Hippocampal formation (tissue), 2 donors: ENCODE measurements around the gene CIPC.

ENCODE experiments used
- DNase-seq, 2 donors: peaks; one replicate each; lab custom pipeline; 2025; lab: John Stamatoyannopoulos, UW

CIPC gene

DNA sequence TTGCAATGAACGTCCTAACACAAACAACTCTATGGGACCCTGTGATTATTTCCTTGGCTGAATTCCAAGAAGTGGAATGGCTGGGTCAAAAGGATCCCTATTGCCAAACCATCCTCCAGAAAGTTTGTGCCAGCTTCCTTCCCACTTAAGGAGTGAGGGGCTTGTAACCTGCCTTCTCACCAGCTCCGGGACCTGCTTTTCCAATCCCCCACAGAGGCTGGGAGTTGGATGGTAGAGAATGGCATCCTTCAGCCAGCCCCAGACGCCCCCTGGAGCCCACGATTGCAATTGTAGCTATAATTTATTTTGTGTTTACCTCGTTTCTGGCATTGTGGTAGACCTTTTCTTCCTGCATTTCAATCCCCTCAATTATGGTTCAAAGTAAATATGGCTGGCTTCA lies 53.2 kb downstream of the CIPC start:
- DNase-seq: peak in 1 of 2 donors; percentile 48

DNA sequence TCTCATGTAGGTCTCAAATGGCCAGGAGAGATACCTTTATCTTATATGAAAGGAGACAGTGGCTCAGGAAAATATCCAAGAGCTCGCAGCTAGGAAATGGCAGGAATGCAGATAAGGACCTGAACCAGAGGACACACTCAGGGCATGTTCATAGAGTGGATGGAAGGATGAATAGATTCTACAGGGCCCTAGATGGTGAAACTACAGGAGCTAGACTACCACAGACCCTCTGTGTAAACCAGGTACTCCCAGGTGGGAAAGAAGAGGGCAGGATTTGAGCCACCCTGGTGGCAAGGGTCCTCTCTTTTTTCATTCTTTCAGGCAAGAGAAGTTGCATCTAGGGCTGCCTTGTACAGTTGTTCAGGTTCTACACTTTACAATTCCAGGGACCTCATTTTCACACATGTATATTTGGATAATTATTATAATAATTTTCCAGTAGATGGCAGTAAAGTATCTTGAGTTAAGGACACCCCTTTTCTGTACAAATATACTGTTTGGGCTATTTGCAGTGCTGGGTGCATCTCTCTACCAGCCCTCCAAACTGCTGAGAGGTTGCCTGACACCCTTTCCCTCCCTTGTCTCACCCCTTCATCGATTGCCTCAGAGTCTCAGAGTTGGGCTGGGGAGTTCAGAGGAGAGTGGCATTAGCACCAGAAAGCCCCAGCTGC lies 54.0 kb downstream of the CIPC start:
- DNase-seq: peak in 1 of 2 donors; percentile 67

DNA sequence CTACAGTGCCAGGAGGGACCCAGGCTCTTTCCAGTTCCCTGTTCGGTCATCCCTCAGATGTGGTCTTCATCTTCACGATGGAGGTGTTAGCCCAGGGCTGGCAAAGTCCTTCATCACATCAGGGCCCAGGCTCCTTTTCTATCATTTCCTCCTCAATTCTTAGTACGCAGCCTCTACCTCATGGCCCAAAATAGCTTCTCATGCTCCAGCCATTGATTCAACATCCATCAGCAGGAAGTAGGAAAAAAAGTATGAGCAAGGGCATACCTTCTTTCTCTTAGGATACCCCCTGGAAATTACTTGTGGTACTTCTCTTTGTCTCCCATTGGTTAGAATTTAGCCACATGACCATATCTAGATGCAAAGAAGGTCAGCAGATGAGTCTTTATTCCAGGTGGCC lies 55.7 kb downstream of the CIPC start:
- DNase-seq: no peak

DNA sequence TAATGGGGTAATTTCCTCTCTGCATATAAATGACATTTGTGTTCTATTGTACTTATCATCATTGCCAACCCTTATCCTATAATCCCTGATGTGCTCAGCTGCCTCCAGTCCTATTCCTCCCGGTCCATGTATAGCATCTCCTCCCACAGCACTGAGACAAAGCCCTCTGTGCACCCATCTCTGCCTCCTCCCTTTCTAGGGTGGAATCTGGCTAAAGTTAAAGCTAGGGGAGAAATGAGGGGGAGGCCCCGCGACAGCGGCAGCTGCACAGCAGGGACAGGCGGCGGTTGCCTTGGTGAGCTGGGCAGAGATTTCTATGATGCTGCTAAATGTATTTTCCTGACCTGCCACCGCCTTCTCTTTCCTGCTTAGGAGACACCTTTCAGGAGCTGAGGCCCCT lies 56.4 kb downstream of the CIPC start:
- peak in 1 of 2 donors; percentile 18 for DNase-seq

DNA sequence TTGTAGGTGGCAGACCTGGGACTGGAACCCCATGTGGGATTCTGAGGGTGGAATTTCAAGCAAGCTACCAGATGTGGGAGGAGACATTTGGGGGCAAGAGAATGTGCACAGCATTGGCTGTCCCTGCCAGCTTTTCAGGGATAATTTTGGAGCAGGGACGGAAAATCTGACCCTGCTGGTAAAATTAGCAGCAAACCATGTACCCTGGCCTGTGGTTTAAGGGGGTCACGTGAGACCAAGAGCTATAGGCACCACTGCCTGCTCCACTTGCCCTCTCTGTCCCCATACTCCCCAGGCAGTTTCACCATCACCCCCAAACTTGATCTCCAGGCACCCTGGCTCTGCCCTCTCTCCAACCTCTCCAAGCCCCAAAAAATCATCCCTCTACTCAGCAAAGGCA lies 57.0 kb downstream of the CIPC start:
- DNase-seq: no peak

DNA sequence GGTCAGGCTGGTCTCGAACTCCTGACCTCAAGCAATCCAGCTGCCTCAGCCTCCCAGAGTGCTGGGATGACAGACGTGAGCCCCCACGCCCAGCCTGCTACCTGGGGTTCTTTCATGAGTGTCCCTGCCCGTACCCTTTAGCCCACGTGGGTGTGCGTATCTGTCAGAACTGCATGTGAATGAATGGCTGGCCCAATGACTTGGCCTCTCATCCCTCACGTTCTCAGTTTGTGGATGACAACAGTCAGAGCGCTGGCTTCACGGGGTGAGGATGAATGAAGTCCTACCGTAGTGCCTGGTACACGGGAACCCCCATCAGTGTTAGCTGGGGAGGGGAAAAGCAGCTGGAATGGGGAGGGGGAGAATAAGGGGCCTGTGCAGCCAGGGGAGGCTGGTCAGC lies 59.7 kb downstream of the CIPC start:
- no peak for DNase-seq

DNA sequence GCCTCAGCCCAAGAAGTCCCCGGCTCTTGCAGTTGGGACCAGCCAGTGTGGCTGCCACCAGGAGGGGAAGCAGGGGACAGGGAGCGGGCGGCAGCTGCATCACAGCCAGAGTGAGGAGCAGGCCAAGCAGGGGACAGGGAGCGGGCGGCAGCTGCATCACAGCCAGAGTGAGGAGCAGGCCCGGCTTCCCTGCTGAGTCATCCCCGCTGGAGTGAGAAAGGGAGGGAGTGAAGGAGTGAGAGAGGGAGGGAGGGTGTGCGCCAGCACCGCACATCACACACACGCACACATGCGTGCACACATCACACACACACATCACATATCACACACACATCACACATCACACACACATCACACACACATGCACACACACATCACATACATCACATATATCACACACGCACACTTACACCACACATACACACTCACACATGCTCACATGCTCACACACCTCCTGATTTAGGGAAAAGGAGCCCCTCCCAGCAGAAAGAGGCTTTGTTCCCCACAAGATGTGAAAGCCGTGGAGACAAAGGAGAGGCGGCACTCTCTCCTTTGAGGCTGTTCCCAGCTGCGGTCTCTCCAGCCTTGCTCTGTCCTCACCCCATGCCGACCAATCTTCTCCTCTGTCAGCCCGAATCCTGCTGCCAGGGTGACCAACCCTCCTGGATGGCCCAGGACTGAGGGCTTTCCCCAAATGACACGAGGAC lies 60.3 kb downstream of the CIPC start:
- peak; percentile 75 to 77 for DNase-seq

DNA sequence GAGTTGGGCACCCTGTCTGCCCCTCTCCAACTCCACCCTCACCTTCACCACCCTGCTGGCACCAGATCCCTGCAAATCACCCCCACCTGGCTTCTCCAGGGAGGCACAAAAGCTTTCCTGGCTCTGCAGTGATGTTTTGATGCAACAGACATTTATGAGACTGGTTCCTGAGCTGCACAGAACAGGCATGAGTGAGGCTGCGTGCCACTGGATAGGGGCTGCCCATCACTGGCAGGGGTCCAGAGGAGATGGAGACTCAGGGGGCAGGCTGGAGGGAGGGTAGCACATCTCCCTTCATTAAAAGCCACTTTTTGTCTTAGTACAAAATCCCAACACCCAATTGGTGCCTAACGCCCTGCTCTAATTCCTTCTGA lies 60.8 kb downstream of the CIPC start:
- no peak for DNase-seq

DNA sequence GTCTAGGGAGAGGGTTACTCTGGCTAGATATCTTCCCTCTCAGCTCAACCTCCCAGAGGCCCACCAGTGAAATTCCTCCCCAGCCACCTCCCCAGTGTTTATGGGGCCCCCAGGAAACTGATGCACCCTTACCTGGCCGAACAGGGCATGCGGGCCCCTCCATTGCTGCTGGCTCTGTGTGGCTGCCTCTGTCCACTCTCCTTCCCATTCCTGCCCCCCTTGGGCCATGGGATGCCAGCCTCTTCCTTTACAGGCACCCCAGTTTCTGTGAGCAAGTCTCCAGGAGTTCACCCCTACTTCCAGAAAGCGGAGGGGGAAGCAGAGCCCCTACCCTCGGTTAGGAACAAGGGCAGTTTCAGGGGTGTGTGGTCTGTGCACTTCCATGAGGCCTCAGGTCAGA lies 63.0 kb downstream of the CIPC start:
- no peak for DNase-seq
